ENCODE measurements around the gene SPTB.

The SPTB gene

DNA sequence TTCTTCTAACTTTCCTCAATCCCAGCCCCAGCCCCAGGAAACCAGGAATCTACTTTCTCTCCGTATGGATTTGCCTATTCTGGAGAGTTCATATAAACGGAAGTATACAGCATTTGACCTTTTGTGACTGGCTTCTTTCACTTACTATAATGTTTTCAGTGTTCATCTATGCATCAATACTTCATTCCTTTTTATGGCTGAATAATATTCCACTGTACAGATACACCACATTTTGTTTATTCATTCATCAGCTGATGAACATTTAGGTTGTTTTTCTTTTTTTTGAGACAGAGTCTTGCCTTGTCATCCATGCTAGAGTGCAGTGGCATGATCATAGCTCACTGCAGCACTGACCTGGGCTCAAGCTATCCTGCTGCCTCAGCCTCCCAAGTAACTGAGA is 179.4 kb downstream of the SPTB start:
- TF ChIP-seq, protein P1, sequence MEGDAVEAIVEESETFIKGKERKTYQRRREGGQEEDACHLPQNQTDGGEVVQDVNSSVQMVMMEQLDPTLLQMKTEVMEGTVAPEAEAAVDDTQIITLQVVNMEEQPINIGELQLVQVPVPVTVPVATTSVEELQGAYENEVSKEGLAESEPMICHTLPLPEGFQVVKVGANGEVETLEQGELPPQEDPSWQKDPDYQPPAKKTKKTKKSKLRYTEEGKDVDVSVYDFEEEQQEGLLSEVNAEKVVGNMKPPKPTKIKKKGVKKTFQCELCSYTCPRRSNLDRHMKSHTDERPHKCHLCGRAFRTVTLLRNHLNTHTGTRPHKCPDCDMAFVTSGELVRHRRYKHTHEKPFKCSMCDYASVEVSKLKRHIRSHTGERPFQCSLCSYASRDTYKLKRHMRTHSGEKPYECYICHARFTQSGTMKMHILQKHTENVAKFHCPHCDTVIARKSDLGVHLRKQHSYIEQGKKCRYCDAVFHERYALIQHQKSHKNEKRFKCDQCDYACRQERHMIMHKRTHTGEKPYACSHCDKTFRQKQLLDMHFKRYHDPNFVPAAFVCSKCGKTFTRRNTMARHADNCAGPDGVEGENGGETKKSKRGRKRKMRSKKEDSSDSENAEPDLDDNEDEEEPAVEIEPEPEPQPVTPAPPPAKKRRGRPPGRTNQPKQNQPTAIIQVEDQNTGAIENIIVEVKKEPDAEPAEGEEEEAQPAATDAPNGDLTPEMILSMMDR (IDR thresholded peaks at IDR 0.05): no peak
- no peaks in the 10 kb centered on the region for H3K36me3 ChIP-seq
- no peaks in the 10 kb centered on the region for H3K9me3 ChIP-seq
- peaks cover 8% of the 10 kb centered on the region for H3K27me3 ChIP-seq
- peak overlapping the region; percentile 97 for H3K27ac ChIP-seq
- H3K4me3 ChIP-seq (ENCODE audit: low read depth in 1 of 2, low read length in 1 of 2): peak overlapping the region in 1 of 2 experiments; percentile 47
- H3K4me1 ChIP-seq (ENCODE audit: control insufficient read depth in 1 of 2, insufficient read depth in 1 of 2, low read depth in 1 of 2, low read length in 1 of 2): peaks cover 66 to 76% of the 10 kb centered on the region in 2 experiments

DNA sequence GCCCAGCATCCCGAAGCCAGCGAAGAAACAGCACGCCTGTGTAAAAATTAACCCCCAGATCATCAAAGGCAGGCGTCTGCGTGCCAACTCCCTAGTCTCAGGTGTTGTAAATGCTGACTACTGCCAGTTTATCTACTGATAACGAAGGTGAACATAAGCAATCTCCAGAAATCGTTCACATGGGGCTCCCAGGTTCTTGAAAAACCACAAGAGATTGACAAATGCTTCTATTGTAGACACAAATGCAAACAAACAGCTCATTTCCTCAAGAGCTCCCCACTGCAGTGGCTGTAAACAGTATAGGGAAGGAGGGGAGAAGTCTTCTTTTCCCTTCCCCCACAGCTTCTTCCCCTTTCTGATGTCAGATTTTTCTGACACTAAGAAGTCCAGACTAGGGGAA is 180.8 kb downstream of the SPTB start:
- H3K9me3 ChIP-seq: no peaks in the 10 kb centered on the region
- peak overlapping the region; percentile 44 to 47 for H3K4me3 ChIP-seq (ENCODE audit: low read depth in 1 of 2, low read length in 1 of 2)
- peak overlapping the region; percentile 97 for H3K27ac ChIP-seq
- H3K4me1 ChIP-seq (ENCODE audit: control insufficient read depth in 1 of 2, insufficient read depth in 1 of 2, low read depth in 1 of 2, low read length in 1 of 2): peaks cover 79 to 80% of the 10 kb centered on the region in 2 experiments
- no peaks in the 10 kb centered on the region for H3K36me3 ChIP-seq
- TF ChIP-seq, protein P1 (IDR thresholded peaks at IDR 0.05): peak; percentile 56
- peaks cover 8% of the 10 kb centered on the region for H3K27me3 ChIP-seq

DNA sequence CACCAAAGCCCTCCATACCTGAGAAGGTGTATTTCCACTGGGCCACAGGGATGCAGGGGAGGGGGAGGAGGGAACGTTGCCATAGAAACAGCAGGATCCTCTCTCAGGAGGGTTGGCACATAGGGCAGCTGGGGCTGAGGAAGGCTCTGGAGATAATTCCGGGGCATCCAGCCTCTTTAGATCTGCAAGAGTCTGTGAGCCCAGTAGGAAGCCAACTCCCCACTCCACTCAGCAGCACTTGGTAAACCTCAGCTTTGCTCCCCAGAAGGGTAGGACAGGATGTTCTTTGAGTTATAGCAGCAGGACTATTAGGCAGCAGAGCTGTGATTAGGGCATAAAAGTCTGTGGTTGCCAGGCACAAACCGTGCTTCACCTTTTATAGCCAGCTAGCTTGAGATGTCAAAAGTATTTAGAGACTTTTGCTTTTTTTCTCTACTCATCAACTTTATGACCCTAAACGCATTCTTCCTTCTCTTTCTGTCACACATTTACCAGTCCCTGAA is 183.3 kb downstream of the SPTB start:
- TF ChIP-seq, protein P1 (IDR thresholded peaks at IDR 0.05): no peak
- Histone ChIP-seq H3K27me3 (peaks cover under 1% of the 10 kb centered on the region), H3K36me3 (no peaks in the 10 kb centered on the region), H3K4me1 (ENCODE audit: control insufficient read depth in 1 of 2, insufficient read depth in 1 of 2, low read depth in 1 of 2, low read length in 1 of 2) (peaks cover 75 to 77% of the 10 kb centered on the region in 2 experiments), H3K9me3 (no peaks in the 10 kb centered on the region), H3K4me3 (ENCODE audit: low read depth in 1 of 2, low read length in 1 of 2) (no peak overlapping the region), H3K27ac (no peak overlapping the region)
